GM19025 (cell line): ENCODE measurements around the gene CNTN5.

Source experiments
- ATAC-seq: cut with Tn5 transposase; IDR thresholded peaks from one replicate; pipeline ENCODE4 v1.9.1; 2021; ENCODE audit warnings: mild to moderate bottlenecking, low read depth, moderate library complexity; ENCODE audit not compliant: unreplicated experiment

The CNTN5 gene

GRCh38 chr11:100152766-100153165 lies 1132.0 kb downstream of the CNTN5 start:
- no peak for ATAC-seq

DNA sequence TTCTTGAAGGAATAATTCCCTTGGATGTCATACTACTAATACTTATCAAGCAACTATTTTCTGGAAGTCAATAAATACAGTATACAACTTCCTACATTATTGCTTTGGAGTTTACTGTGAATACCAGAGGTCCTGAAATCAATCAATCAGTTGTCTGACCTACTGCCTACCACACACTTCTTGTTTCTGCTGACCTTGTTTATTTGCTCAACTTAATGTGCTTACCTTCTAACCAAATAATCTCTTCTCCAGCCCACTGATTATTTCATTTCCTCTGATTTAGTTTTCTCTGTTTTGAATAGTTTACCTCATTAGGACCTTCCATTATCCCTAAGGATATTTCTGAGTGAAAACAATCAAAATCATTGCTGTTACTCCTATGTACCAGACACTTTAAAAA lies 1142.7 kb downstream of the CNTN5 start:
- no peak for ATAC-seq

GRCh38 chr11:100174881-100175280 lies 1154.1 kb downstream of the CNTN5 start:
- no peak for ATAC-seq

- no peak for ATAC-seq
These were observed 1155.7 kb downstream of the CNTN5 start for GRCh38 chr11:100176456-100176855.

DNA sequence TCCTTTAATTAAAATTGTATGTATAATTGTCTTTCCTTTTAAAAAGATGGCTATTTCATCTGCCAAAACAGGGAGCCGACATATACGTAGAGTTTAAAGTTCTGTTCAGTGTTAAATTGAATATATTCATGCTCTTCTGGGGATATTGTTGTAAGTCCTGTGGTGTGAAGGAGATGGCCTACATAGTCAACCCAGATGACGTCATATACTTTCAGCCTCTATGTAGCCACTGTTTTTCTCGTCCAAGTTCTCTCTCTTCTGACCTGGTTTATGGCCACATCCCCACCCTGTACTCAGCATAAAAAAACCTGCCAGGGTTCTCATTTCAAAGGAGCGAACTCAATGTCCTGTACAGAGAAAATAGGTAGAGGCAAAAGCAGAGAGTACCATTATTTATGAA lies 1156.9 kb downstream of the CNTN5 start:
- ATAC-seq: no peak

- ATAC-seq: no peak
These were observed 1161.6 kb downstream of the CNTN5 start for GRCh38 chr11:100182350-100182749.

- ATAC-seq: no peak
These were observed 1162.2 kb downstream of the CNTN5 start for GRCh38 chr11:100182927-100183326.

GRCh38 chr11:100185588-100185987 lies 1164.8 kb downstream of the CNTN5 start:
- no peak for ATAC-seq

- ATAC-seq: no peak
These were observed 1167.5 kb downstream of the CNTN5 start for GRCh38 chr11:100188137-100188783.

DNA sequence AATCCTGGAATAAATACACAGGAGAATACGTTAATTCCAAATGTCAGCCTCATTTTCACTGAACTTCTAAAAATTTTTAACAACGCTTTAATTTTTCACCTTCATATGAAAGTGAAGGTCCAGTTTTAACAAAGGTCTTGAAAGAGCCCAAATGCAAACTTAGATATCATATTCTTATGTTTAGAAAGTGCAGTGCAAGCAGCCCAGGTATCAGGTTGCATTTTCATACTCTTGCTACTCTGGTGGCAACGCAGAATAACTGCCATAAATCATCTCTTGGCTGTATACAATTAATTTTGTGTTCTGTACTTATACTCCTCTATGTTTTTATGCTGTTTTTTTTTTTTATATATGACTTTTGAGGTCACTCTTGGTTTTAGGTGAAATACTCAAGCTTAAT lies 1169.6 kb downstream of the CNTN5 start:
- ATAC-seq: no peak

DNA sequence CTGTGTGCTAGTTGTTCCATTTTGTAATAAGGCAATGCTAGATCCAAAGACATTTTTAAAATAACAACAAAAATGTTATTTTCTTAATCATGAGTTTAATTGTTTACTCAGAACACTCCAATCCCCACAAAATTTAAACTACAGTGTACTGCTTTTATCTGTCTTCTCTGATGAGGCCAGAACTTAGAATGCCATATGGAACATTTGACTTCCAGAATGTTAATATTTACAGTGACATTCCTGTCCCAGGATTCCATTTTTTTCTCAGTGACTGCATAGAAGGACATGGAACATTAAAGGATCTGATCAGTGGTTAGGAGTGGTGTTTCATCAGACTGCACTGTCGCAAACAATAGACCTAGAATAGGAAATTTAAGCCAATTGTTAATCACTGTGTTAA lies 1171.4 kb downstream of the CNTN5 start:
- ATAC-seq: no peak

GRCh38 chr11:100203789-100204188 lies 1183.0 kb downstream of the CNTN5 start:
- ATAC-seq: no peak

DNA sequence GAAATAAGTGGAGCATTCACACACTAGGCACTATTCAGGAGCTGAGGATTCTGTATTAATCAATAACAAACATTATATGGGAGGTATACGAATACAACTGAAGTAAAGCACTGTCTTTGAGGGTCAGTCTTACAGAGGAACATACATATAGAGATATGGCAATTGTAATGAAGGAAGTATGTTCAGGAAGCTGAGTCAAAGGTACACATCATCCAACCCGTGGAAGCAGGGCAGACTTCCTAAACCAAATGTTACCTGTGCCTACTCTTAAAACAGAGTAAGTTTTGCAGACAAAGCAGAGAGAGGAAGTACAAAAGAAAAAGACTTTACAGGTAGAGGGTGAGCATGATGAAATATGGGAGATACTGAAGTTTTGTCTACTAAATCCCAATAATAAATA lies 1185.2 kb downstream of the CNTN5 start:
- no peak for ATAC-seq

DNA sequence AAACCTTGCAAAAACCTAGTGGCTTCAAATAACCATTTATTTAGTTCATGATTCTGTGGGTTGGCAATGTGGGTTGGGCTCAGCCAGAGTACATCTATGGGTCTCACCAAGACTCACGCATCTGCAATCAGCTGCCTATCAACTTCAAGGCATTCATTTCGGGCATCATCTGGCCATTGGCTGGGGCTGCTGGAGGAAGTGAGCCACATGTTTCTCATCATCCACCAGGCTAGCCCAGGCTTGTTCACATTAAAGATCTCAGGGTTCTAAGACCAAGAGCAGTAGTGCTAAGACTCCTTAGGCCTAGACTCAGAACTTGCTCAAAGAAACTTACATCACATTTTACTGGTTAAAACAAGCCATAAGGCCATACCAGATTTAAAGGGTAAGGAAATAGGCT lies 1187.5 kb downstream of the CNTN5 start:
- no peak for ATAC-seq

- ATAC-seq: no peak
These were observed 1194.0 kb downstream of the CNTN5 start for GRCh38 chr11:100214791-100215190.

DNA sequence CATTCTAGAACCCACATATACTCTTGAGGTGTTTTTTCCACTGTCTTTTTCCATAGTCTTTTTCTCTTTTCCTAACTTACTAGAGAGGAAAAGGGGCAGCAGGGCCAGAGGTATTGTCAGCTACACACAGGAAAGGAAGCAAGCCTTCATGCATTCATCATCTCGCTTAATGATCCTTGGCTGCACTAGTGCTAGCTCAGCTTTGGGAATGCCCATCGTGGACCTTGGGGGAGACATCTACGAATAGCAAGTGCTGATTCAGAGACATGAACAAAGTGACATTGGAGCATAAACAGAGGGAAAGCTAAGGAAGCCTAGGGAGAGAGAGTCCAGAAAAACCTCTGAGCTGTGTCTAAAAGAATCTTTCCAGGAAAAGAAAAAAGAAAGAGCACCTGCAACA lies 1200.1 kb downstream of the CNTN5 start:
- no peak for ATAC-seq

DNA sequence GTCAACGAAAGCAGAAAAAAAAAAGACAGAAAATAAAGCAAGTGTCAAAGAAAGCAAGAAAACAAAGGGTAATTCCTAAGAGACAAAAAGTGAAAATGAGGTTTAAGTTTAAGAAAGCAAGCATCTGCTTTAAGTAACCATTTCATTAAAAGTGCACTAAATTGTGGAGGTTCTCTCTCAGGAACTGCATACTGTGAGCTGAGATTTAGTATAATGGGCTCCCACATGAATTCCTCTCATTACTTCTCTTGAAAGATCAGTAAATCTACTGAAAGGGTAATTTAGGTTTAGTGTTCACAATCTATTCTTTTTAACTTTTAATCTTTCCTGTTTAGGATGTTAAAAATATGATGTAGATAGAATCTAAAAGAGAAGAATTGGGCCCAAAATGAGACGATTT lies 1201.0 kb downstream of the CNTN5 start:
- no peak for ATAC-seq

- ATAC-seq: no peak
These were observed 1203.8 kb downstream of the CNTN5 start for GRCh38 chr11:100224541-100225034.

DNA sequence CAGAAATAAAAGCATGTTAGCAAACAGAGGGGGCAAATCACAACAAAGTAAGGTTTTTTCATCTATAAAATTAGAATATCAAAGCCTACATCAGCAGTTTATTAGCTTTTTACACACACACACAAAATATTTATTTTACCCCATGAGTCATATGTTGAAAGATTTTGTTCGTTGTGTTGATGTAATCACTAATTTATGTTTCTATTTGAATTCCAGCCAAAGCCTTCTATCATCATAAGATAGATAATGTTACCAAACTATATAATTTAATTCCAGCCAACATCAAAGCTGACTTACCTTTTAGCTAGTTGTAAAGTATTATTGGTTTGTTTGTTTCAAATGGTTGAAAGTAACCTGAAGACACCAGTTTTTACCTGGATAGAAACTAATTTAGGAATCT lies 1208.3 kb downstream of the CNTN5 start:
- ATAC-seq: no peak

GRCh38 chr11:100232006-100232405 lies 1211.3 kb downstream of the CNTN5 start:
- ATAC-seq: no peak

- ATAC-seq: no peak
These were observed 1214.3 kb downstream of the CNTN5 start for GRCh38 chr11:100235085-100235484.

DNA sequence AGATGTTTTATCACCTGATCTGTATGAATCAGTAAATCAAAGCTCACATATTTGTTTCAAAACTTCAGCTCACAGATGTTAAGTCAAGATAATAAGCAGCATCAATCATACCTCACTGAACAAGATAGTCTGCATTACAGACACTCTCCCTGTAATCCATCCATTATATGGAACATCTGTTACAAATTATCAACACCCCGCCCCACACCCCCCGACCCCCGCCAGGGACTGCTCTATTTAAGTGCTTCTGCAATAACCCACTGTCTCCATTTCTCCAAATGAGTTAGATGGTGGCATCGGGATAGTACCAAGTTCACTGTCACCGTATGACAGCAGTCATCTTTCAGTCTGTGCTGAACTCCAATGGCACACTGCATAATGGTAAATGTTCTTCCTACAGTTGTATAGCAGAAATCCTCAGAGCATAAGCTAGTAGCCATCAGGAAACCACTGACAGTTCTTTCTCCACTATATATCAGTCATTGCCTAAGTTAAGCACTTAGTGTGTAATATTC lies 1219.3 kb downstream of the CNTN5 start:
- ATAC-seq: no peak

GRCh38 chr11:100247704-100248103 lies 1227.0 kb downstream of the CNTN5 start:
- ATAC-seq: no peak
